Naive thymus-derived CD4-positive, alpha-beta T cell (primary cell): ENCODE data around the gene GGACT. TPM values are rescaled to one million over a fixed set of nuclear protein-coding genes. Genes with fewer than 3 reads are reported as not detected.

Experiments
- ATAC-seq: fragments of 150-1000 bp; cut with Tn5 transposase; 2 replicates; pipeline ENCODE4 v1.10.0; 2021; ENCODE audit warnings: mild to moderate bottlenecking, moderate library complexity
- CTCF ChIA-PET: fragments of 350-600 bp; sonication (Branson Sonifier 250); formaldehyde crosslinking; loops from one replicate; lab custom pipeline; 2021; ENCODE audit warnings: antibody characterized with exemption; lab: Charles Lee
- POLR2A ChIA-PET: fragments of 350-600 bp; sonication (Branson Sonifier 250); formaldehyde crosslinking; loops from one replicate; lab custom pipeline; 2021; ENCODE audit warnings: antibody characterized with exemption, inconsistent platforms; lab: Charles Lee
- DNase-seq, 9 donors: peaks; one replicate each; pipeline versions ENCODE4 v3.0.0 to v3.0.0-alpha.2; 2020 to 2022; ENCODE audit warnings: mixed read lengths in 1 of 9
- H3K27ac ChIP-seq: one replicate; pipeline ENCODE4 v1.7.0; 2013; ENCODE audit warnings: mild to moderate bottlenecking, low read depth, low read length, moderate library complexity
- H3K27me3 ChIP-seq, 2 donors: one replicate each; pipeline ENCODE4 v1.7.0; 2013; ENCODE audit warnings: low read length in 2 of 2, mild to moderate bottlenecking in 2 of 2, moderate library complexity in 2 of 2; ENCODE audit not compliant: control insufficient read depth in 2 of 2, insufficient read depth in 2 of 2
- H3K36me3 ChIP-seq, 3 experiments: 1 replicate in 2 of 3; 2 replicates in 1 of 3; pipeline ENCODE4 v1.7.0; 2013; ENCODE audit warnings: low read length in 3 of 3, mild to moderate bottlenecking in 3 of 3, moderate library complexity in 1 of 3; ENCODE audit not compliant: insufficient read depth in 3 of 3, control insufficient read depth in 2 of 3
- H3K4me1 ChIP-seq, 2 donors: one replicate each; pipeline ENCODE4 v1.7.0; 2013; ENCODE audit warnings: low read length in 2 of 2, mild to moderate bottlenecking in 2 of 2, moderate library complexity in 1 of 2; ENCODE audit not compliant: control insufficient read depth in 2 of 2, insufficient read depth in 2 of 2
- H3K4me3 ChIP-seq: 2 replicates; pipeline ENCODE4 v1.7.0; 2013; ENCODE audit warnings: mild to moderate bottlenecking, low read length
- H3K9me3 ChIP-seq, 3 experiments: 1 replicate in 2 of 3; 2 replicates in 1 of 3; pipeline ENCODE4 v1.7.0; 2013; ENCODE audit warnings: low read length in 3 of 3; ENCODE audit not compliant: control insufficient read depth in 2 of 3
- H3K27ac Mint-ChIP-seq, 9 donors: one replicate each; pipeline ENCODE4 v1.8.0; 2020 to 2022; ENCODE audit warnings: mixed read lengths in 9 of 9, mild to moderate bottlenecking in 8 of 9, moderate library complexity in 5 of 9, inconsistent platforms in 2 of 9
- H3K27me3 Mint-ChIP-seq, 5 donors: one replicate each; pipeline ENCODE4 v1.8.0; 2021 to 2022; ENCODE audit warnings: mixed read lengths in 5 of 5, mild to moderate bottlenecking in 1 of 5
- H3K36me3 Mint-ChIP-seq, 5 donors: one replicate each; pipeline ENCODE4 v1.8.0; 2020 to 2022; ENCODE audit warnings: mixed read lengths in 5 of 5, mild to moderate bottlenecking in 3 of 5, inconsistent platforms in 1 of 5
- H3K4me1 Mint-ChIP-seq, 7 donors: one replicate each; pipeline ENCODE4 v1.8.0; 2020 to 2022; ENCODE audit warnings: mixed read lengths in 7 of 7, mild to moderate bottlenecking in 3 of 7, inconsistent platforms in 1 of 7
- H3K4me3 Mint-ChIP-seq, 10 donors: one replicate each; pipeline ENCODE4 v1.8.0; 2020 to 2022; ENCODE audit warnings: mild to moderate bottlenecking in 10 of 10, mixed read lengths in 10 of 10, moderate library complexity in 6 of 10, inconsistent platforms in 2 of 10
- H3K9me3 Mint-ChIP-seq, 11 donors: one replicate each; pipeline ENCODE4 v1.8.0; 2020 to 2022; ENCODE audit warnings: mixed read lengths in 11 of 11, mild to moderate bottlenecking in 4 of 11, inconsistent platforms in 1 of 11, moderate library complexity in 1 of 11
- intact Hi-C, 2 donors: fragments of 100-400 bp; cut with micrococcal nuclease; formaldehyde crosslinking; loops; one replicate each; pipeline ENCODE4 v1.15.1; 2023
- polyA plus RNA-seq, 2 donors: library from polyadenylated mRNA; unstranded; fragments of 300-500 nt; fragmentation: Illumina TruSeq; gene quantifications; one replicate each; pipeline ENCODE4 v1.2.3, GENCODE V29; 2021
- total RNA-seq, 6 experiments: library from RNA in 5 of 6; stranded (reverse) in 5 of 6; gene quantifications; 1 replicate in 5 of 6; 2 replicates in 1 of 6; pipeline ENCODE4 v1.2.3 and lab custom pipeline; 2021 to 2026

Gene GGACT
- total and polyA plus RNA-seq, 7 experiments from 2014 or later: 4.9 to 10.4 (median 7.4) TPM

DNA sequence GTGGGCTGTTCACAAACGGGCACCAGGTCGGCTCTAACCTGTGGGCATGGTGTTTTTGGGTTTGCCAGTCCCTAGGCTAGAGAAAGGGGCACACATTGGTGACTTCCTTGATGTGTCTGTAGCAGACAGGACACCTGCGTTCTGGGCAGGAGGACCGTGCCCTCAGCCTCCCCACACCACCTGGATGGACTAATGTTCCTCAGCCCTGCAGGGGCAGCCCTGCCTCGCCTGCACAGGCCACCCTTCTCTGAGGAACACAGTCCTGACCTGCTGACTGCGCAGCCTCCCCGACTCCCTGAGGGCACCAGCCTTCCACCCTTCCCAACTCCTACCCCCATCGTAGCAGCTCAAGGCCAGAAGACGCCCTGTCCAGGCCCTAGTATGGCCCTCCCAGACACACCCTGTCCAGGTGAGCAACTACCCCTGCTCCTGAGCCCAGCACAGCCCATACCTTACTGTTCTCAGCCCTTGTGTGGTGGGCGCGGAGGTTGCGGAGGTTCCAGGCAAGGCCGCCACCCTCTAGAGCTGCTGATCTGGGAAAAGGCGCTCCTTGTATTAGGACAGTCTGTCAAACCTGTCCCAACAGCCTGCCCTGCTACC is 55.7 kb downstream of the GGACT start:
- no peaks in the 10 kb centered on the region for H3K36me3 ChIP-seq
- H3K36me3 Mint-ChIP-seq: peaks cover 0 to 47% (median 4%) of the 10 kb centered on the region in 5 donors
- ChIA-PET CTCF (no interaction called here), POLR2A (no interaction called here)
- H3K27ac Mint-ChIP-seq: peak overlapping the region in 1 of 9 donors; percentile 14
- H3K27ac ChIP-seq: no peak overlapping the region
- DNase-seq: no peak
- H3K9me3 ChIP-seq: no peaks in the 10 kb centered on the region
- intact Hi-C loops: no loop called here
- H3K9me3 Mint-ChIP-seq: peaks cover 0 to 3% (median 0%) of the 10 kb centered on the region in 11 donors
- H3K4me1 ChIP-seq: peaks cover 0 to 15% of the 10 kb centered on the region in 2 donors
- peaks cover 1 to 18% (median 11%) of the 10 kb centered on the region in 7 donors for H3K4me1 Mint-ChIP-seq
- H3K4me3 ChIP-seq: no peak overlapping the region
- no peak overlapping the region for H3K4me3 Mint-ChIP-seq
- no peak for ATAC-seq
- no peaks in the 10 kb centered on the region for H3K27me3 ChIP-seq
- no peaks in the 10 kb centered on the region for H3K27me3 Mint-ChIP-seq

DNA sequence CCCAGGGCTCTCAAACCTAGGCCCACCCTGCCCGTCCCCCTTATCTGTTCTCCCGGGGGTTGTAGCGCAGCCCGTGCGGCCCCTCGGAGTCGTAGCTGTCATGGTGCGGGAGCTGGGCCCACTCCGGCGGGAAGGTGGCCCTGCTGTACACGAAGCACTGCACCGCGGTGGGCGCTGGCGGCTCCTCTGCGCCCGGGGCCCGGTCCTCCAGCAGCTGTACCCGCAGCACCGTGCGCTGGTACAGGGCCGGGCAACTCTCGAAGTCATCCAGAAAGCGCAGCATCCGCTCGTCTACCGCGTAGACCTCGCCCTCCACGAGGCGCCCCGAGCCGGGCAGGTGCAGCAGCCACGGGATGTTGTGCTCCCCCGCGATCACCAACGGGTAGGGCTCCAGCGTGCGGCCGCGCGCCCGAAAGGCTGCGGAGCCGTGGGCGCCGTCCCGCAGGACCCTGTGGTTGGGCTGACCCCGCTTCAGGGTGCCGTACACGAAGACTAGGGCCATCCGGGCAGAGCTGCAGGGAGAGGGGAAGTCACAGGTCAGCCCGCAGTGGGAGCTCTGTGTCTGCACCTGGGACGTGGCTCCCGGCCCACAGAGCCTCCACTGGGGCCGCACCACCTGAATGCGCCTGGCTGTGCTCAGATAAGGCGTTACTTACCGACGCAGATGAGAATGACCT is 56.4 kb downstream of the GGACT start:
- CTCF ChIA-PET: no interaction called here
- peaks cover 0 to 3% (median 0%) of the 10 kb centered on the region in 11 donors for H3K9me3 Mint-ChIP-seq
- POLR2A ChIA-PET: no interaction called here

DNA sequence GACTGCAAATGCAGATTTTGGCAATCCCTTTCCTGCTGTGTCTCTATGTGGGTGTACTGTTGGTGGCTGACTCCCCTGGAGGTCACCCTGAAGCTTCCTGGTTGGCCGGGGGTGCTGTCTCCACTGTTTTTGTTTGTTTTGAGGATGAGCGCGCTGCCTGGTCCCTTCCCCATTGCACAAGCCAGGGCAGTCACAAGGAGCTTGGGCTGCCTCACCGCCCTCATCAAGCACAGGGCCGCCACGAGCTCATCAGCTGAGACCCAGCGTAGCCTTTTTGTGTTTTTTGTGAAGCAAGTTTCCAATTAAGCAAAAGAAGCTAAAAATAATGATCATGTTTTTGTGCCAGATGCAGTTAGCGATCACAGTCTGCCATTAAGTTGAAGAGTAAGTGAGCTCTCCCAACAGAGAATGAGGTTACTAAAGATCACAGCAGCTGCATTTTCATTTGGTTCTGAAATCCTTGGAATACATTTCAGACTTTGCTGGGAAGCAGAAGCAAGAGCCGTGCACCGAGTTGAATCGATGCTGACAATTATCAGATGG is 57.8 kb downstream of the GGACT start:
- Mint-ChIP-seq H3K27ac (peak overlapping the region in 1 of 9 donors; percentile 29), H3K9me3 (peaks cover 0 to 3% (median 0%) of the 10 kb centered on the region in 11 donors), H3K4me1 (peaks cover 0 to 1% (median 0%) of the 10 kb centered on the region in 7 donors), H3K27me3 (no peaks in the 10 kb centered on the region), H3K4me3 (no peak overlapping the region), H3K36me3 (peaks cover 0 to 49% (median 4%) of the 10 kb centered on the region in 5 donors)
- ATAC-seq: no peak
- Histone ChIP-seq H3K9me3 (no peaks in the 10 kb centered on the region), H3K27me3 (no peaks in the 10 kb centered on the region), H3K4me1 (no peaks in the 10 kb centered on the region), H3K36me3 (no peaks in the 10 kb centered on the region), H3K27ac (no peak overlapping the region), H3K4me3 (no peak overlapping the region)
- intact Hi-C loops: no loop called here
- DNase-seq: no peak
- ChIA-PET POLR2A (no interaction called here), CTCF (interaction anchor here (0.6 kb wide), 1 partner anchor 16 kb away, joined by 3 read pairs; no protein-coding TSS in a partner anchor)

More for the DNA sequence above, 56.4 kb downstream of the GGACT start:
- peaks cover 0 to 8% of the 10 kb centered on the region in 2 donors for H3K4me1 ChIP-seq
- no peak for DNase-seq
- Mint-ChIP-seq H3K4me3 (no peak overlapping the region), H3K36me3 (peaks cover 0 to 49% (median 4%) of the 10 kb centered on the region in 5 donors), H3K27ac (no peak overlapping the region), H3K4me1 (peaks cover under 1 to 11% (median 6%) of the 10 kb centered on the region in 7 donors), H3K27me3 (no peaks in the 10 kb centered on the region)
- H3K27me3 ChIP-seq: no peaks in the 10 kb centered on the region
- intact Hi-C loops: no loop called here
- no peak overlapping the region for H3K27ac ChIP-seq
- ATAC-seq: no peak
- no peaks in the 10 kb centered on the region for H3K36me3 ChIP-seq
- no peaks in the 10 kb centered on the region for H3K9me3 ChIP-seq
- H3K4me3 ChIP-seq: no peak overlapping the region

DNA sequence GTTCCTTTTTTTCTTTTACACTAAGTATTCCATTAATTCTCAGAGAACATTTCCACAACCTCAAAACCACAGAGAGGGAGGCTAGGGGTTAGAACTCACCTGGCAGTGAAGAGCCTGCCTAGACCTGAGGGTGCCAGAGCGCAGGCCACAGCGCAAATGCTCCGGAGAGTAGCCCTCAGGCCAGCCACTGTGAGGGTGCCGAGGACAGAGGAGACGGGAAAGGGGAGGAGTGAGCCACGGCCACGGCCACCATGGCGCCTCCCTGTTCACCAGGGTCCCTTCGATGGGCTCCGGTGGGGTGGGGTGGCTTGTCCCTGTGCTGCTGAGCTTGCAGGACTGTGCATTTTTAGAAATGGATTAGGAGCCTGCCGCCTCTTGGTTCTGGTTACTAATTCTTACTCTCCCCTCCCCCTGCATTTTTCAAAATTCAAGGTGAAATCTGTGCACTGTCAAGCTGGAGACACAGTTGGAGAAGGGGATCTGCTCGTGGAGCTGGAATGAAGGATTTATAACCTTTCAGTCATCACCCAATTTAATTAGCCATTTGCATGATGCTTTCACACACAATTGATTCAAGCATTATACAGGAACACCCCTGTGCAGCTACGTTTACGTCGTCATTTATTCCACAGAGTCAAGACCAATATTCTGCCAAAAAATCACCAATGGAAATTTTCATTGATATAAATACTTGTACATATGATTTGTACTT is 58.8 kb downstream of the GGACT start:
- ATAC-seq (no peak), DNase-seq (no peak)
- no peak overlapping the region for H3K27ac ChIP-seq
- POLR2A ChIA-PET: interaction anchor here (0.5 kb wide), 1 partner anchor 103 kb away, joined by 3 read pairs; no protein-coding TSS in a partner anchor
- H3K36me3 ChIP-seq: no peaks in the 10 kb centered on the region
- no peaks in the 10 kb centered on the region for H3K4me1 ChIP-seq
- H3K9me3 ChIP-seq: no peaks in the 10 kb centered on the region
- H3K27me3 Mint-ChIP-seq: no peaks in the 10 kb centered on the region
- peaks cover 0 to 3% (median 0%) of the 10 kb centered on the region in 7 donors for H3K4me1 Mint-ChIP-seq
- no peaks in the 10 kb centered on the region for H3K27me3 ChIP-seq
- intact Hi-C loops: no loop called here
- no peak overlapping the region for H3K4me3 Mint-ChIP-seq
- CTCF ChIA-PET: no interaction called here
- peak overlapping the region in 1 of 9 donors; percentile 24 for H3K27ac Mint-ChIP-seq
- H3K9me3 Mint-ChIP-seq: peaks cover 0 to 3% (median 0%) of the 10 kb centered on the region in 11 donors
- H3K4me3 ChIP-seq: no peak overlapping the region
- peaks cover under 1 to 46% (median 6%) of the 10 kb centered on the region in 5 donors for H3K36me3 Mint-ChIP-seq

DNA sequence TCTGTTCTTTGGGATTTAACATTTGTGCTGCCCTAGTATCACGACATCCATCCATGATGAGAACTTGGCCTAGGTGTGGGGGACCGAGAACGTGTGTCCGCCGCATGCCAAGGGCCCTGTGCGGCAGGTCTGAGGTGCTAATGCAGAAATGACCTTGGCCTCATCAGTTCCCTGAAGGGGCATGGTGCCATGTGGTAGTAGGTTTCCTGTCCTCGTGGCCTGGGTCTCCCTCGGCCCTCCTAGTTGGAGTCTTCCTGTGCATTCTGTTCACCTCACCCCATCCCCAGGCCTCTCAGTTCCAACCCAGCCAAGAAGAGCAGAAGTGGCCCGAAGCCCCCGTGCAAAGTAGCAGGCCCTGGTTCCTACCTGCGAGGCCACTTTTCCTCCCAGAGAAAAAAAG is 59.8 kb downstream of the GGACT start:
- intact Hi-C loops: no loop called here
- H3K36me3 ChIP-seq: no peaks in the 10 kb centered on the region
- no peak overlapping the region for H3K27ac ChIP-seq
- CTCF ChIA-PET: no interaction called here
- Mint-ChIP-seq H3K9me3 (peaks cover 0 to 3% (median 0%) of the 10 kb centered on the region in 11 donors), H3K27me3 (no peaks in the 10 kb centered on the region), H3K4me3 (no peak overlapping the region), H3K36me3 (peaks cover 0 to 50% (median 8%) of the 10 kb centered on the region in 5 donors), H3K27ac (no peak overlapping the region), H3K4me1 (peaks cover 0 to 6% (median 0%) of the 10 kb centered on the region in 7 donors)
- ATAC-seq (no peak), DNase-seq (no peak)
- H3K27me3 ChIP-seq: no peaks in the 10 kb centered on the region
- H3K4me3 ChIP-seq: no peak overlapping the region
- POLR2A ChIA-PET: no interaction called here
- H3K9me3 ChIP-seq: no peaks in the 10 kb centered on the region
- H3K4me1 ChIP-seq: no peaks in the 10 kb centered on the region

DNA sequence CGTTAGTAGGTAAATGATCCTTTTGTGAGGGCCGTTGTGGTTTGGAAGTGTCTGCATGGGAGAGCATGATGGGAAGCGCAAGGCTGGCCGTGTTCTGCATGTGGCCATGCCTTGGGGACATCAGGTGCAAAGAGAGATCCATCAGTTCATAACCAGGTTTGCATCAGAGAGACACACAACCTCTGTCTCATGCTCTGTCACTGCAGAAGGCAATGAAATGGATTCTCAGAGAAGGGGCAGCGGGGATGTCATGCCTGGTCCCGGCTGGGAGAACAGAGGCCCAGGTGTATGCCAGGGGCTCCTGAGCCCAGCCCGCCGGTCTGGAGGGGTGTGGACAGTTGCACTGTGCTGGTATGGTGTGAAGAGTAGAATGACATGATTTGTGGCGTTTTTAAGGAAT is 60.2 kb downstream of the GGACT start:
- Mint-ChIP-seq H3K27me3 (no peaks in the 10 kb centered on the region), H3K36me3 (peaks cover 0 to 50% (median 8%) of the 10 kb centered on the region in 5 donors), H3K4me3 (no peak overlapping the region), H3K27ac (peak overlapping the region in 1 of 9 donors; percentile 15), H3K4me1 (peaks cover 0 to 6% (median 0%) of the 10 kb centered on the region in 7 donors), H3K9me3 (peaks cover 0 to 3% (median 0%) of the 10 kb centered on the region in 11 donors)
- DNase-seq (no peak), ATAC-seq (no peak)
- H3K4me3 ChIP-seq: no peak overlapping the region
- no peak overlapping the region for H3K27ac ChIP-seq
- intact Hi-C loops: no loop called here
- H3K4me1 ChIP-seq: no peaks in the 10 kb centered on the region
- H3K36me3 ChIP-seq: no peaks in the 10 kb centered on the region
- CTCF ChIA-PET: no interaction called here
- no peaks in the 10 kb centered on the region for H3K27me3 ChIP-seq
- POLR2A ChIA-PET: no interaction called here
- H3K9me3 ChIP-seq: no peaks in the 10 kb centered on the region
